Kasumi-1 (cell line): ENCODE measurements around the gene ZNF444.
"Not testable (repeated sequence)": the region's sequence is repeated elsewhere in the genome, so short reads cannot be mapped to it uniquely, and the experiment has no call there.

Source experiments
- DNase-seq, 2 experiments: peaks; one replicate each; lab custom pipeline; 2025; lab: John Stamatoyannopoulos, UW

ZNF444 gene

DNA sequence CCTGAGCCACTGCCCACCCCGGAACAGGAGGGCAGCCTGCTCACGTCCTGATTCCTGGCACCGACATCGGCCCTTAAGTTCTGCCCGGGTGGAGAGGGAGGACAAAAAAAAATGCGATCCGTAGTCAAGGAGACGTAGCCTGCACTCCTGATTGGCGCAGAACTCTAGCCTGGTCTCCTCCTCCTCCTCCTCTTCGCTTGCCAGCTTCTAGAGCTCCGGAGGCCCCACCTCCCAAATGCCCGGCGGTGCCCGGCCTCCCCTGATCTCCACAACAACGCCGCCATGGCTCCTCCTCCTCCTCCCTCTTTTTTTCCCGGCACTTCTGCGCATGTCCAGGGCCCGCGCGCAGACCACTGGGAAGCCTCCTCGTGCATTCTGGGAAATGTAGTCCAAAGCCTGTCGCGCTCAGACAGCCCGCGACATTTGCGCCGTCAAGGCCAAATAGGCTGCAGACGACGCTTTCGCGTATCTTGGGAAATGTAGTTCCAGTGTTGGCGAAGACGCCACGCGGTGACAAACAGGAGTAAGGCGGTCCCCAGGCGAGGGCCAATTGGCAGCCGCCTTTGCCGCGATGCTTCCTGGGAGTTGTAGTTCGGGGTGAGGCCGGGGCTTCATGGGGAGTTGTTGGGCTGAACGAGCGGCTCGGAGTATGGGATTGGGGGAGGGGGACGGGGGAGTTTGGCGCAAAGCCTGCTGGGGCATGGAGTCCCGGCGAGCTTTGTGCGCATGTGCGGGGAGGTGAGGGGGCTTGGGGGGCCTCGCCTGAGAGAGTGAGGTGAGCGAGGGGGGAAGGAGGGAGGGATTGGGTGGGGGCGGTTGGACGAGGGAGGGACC, at the start of gene ZNF444:
ZNF444 (plus strand) TSS at position 705 of the 834 bp plus-strand sequence. CDS start 5,625 bp downstream, outside the sequence.
- DNase-seq: peak; percentile 97 to 99

DNA sequence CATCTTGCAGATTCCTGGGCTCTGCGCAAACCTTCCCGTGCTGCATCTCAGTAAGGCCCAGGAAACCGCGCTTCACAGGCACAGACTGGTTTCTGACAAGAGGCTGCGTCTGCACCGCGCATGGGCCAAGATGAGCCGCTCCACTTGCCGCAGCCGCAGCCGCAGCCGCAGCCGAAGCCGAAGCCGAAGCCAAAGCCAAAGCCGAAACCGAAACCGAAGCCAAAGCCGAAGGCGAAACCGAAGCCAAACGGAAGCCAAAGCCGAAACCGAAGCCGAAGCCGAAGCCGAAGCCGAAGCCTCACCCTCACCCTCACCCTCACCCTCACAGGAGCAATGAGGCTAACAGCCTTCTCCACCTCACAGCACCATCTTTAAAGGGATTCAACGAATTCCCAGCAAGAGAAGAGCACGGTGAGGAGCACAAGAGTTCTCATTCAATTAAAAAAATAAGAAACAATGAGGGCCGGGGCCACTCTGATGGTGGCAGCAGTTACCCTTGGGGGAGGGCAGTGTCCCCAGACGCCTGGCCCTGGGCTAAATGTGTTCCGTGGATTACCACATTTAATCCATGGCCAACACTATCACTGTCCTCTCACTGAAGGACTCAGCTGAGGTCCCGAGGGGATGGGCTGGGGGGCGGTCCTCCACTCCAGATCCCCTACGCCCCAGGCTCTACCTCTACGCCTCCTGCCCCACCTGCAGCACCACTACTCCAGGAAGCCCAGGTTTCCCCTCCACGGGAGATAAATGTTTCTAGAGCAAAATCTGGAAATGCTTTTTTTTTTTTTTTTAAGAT, 49.1 kb upstream of the ZNF444 start:
- DNase-seq: no peak

DNA sequence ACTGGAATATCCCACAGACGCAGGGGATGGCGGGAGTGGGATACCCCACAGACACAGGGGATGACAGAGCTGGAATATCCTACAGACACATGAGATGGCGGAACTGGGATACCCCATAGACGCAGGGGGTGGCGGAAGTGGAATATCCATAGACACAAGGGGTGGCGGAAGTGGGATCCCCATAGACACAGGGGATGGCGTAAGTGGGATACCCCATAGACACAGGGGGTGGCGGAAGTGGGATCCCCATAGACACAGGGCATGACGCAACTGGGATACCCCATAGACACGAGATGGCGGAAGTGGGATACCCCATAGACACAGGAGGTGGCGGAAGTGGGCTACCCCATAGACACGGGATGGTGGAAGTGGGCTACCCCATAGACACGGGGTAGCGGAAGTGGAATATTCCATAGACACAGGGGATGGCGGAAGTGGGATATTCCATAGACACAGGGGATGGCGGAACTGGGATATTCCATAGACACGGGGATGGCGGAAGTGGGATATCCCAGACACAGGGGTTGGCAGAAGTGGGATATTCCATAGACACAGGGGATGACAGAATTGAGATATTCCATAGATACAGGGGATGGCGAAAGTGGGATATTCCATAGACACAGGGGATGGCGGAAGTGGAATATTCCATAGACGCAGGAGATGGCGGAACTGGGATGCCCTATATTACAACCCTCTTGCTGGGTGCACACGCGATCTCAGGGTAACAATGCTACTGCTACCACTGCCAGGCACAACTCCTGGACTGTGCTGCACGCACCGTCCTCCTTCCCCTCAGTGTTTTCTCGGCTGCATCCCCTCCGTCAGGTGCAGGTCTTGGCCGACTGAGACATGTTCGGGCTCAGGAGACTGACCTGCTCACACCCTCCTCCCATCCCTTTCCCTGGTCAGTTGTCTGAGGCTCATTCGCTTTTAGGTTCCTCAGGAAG, 48.1 kb upstream of the ZNF444 start:
- no peak for DNase-seq

DNA sequence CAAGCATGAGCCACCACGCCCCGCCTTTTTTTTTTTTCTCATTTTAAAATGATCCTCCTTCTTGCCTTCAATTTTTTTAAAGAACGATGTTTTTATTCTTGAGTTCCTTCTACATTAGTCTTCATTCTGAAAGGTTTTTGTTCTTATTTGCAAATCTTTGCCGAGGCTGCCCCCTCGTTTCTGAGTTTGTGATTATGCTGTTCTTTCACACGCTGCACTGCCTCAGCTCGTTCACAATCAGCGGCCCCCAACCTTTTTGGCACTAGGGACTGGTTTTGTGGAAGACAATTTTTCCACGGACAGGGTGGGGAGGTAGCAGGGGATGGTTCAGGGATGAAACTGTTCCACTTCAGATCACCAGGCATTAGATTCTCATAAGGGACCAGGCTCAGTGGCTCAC, 46.6 kb upstream of the ZNF444 start:
- no peak for DNase-seq

DNA sequence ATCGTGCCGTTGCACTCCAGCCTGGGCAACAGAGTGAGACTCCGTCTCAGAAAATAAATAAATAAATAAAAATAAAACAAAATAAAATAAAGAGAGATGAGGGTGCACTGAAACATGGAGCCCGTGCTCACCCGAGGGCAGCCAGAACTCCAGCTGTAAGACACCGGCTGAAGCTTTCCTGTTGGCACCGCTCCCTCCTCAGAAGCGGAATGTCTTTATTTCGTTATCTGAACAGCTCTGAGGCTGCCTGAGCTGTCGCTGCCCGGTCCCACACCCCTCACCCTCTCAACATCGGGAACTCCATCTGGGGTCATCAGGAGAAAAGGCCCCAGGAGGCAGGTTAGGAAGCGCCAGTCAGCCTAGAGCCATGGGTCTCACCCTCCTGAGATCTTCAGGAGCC, 44.4 kb upstream of the ZNF444 start:
- no peak for DNase-seq

DNA sequence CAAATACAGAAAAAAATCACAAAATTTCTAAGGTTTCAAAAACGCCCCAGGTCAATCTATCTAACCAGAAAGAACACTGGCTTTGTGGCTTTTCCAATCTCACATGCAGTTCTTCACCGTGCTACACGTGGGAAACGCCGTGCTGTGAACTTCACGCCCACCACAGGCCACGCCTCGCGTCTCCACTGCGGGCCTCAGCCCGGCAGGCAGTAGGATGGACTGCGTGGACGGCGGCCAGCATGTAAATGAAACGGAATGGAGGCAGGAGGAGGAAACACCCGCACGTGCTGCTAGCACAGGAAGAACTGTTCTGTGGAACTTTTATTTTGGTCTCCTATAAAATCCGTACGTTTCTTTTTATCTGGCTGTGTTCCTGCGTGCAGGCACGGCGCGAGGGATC, 43.8 kb upstream of the ZNF444 start:
- DNase-seq: no peak

DNA sequence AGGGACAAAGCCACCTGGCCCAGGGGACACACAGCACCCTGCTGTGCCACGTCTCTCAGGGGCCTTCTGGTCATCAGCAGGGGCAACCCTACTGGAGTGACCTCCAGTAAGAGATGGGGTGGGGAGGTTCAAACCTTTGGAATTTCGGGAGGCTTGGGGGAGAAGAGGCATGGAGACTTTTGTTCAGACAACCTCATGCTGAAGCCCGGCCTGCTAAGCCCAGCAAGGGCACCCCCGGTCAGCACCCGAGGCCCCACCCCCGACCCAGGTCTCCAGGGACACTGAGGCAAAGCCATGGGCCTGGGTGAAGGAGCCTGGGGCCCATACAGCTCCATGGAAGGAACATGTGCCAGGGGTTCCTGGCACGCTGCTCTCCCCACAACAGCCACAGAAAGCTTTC, 43.3 kb upstream of the ZNF444 start:
- DNase-seq: no peak

DNA sequence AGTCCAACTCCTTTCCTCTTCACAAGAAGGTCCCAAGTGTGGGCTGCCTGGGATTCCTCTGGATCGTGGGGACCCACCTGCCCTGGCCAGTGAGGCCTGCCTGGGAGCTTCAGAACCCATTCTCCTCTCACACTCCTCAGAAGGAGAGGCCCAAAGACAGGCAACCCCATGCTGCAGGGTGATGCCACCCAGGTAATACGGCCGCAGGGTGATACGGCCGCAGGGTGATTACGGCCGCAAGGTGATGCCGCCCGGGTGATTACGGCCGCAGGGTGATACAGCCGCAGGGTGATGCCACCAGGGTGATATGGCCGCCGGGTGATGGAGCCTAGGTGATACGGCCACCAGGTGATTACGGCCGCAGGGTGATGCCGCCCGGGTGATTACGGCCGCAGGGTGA, 42.9 kb upstream of the ZNF444 start:
- not testable (repeated sequence) for DNase-seq

DNA sequence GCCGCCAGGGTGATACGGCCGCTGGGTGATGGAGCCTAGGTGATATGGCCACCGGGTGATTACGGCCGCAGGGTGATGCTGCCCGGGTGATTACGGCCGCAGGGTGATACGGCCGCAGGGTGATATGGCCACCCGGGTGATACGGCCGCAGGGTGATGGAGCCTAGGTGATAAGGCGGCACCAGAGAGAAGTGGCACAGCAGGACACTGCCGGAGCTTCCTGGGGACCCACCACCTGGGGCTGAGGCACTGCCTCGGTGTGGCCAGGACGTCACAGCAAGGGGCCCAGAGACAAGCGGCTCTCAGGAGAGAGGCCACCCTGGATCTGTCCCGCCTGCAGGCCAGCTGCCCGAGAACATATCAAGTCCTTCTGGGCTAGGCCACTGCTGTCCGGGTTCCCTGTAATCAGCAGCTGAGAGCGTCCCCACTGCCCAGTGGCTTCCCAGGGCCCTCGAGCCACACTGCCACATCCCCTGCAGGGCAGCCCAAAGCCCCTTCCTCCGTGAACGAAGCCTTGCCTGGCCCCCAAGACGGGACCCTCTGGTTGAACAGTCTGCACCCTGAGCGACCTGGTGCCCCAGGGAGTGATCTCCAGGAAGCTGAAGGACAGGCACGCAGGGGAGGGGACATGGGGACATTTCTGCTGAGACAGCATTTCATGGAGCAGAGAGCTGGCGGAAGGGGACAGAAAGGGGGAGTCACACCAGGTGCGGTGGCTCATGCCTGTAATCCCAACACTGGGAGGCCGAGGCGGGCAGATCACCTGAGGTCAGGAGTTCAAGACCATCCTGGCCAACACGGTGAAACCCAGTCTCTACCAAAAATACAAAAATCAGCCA, 42.1 kb upstream of the ZNF444 start:
- DNase-seq: no peak

DNA sequence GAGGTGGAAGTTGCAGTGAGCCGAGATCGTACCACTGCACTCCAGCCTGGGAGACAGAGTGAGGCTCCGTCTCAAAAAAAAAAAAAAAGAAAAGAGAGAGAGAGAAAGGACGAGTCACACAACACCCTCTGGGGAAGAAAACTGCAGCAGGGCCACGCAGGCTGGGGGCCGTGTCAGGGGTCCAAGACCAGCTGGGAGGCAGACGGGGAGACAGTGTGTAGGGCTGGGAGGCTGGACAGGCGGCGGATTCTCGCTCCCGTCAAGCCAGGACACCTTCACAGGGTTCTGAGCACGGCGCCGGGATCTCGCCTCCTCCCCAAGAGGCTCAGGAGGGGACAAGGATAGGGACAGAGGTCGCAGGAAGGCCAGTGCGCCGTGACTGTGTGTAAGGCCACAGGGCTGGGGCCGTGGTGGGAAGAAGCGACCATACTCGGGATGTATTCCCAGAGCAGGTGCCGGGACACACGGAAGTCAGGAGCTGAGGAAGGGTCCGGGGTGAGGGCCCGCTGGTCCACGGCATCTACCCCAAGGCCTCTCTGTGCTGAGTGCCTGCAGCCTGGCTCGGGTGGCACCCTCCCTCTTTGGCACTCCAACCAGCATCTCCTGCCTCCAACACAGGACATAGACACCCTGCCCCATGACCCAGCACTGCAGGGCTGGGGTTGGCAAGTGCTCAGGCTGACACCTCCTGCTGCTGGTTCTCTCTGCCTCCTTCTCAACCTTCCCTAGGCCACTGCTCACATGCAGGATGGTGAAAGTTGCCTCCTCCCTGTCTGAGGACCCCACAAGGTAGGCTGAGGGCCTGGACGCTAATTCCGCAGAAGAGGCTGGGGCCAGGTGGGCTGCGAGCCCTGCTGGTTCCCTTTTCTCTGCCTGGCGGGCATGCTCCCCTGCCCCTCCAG, 41.2 kb upstream of the ZNF444 start:
- DNase-seq: no peak

DNA sequence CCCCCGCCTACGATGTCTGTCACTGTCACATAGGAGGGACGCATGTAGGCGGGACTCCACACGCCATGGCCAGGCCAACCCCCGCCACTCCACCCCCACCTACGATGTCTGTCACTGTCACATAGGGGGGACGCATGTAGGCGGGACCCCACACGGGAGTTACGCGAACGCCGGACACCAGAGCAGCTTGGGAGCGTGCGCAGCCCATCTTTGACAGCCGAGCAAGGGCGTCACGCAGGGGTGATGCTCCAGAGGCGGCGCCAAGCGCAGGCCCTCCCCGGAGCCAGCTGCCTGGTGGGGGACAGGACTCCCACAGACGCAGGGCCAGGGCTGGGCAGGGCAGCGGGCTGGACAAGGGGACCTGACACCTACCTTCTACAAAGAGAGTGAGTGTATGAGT, 40.0 kb upstream of the ZNF444 start:
- DNase-seq: no peak

DNA sequence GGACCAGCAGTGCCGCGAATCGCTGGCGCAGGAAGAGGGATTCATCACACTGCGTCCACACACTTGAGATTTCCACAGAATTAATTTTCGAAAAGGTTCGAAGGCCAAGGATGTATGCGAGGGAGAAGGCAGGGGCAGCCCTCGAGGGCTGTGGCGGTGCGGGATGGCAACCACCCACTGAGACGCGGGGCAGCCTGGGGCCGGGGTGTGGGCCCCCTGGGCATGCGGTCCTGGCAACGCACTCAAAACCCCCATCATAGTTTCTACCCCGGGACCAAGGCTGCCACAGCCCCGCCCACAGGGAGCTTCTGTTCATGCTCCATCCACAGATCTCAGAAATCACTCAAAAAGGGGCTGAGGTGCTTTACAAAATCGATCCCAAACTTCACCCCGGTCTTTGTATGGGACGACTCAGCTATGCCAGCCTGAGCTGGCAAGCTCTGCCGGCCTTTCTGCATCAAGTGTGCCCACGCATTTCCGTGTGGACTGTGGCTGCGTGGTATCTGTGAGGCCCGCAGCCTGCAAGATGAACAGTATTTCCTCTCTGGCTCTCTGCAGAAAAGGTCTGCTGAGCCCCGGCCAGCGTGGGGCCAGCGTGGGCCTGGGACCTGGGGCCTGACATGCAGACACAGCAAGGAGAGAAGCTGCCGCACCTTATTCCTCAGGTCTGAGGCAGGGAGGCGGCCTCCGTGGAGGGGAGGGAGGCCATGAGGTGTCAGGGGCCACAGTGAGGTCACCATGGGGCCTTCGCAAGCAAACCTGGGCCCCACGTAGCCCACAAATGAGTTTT, 39.1 kb upstream of the ZNF444 start:
- DNase-seq: no peak

DNA sequence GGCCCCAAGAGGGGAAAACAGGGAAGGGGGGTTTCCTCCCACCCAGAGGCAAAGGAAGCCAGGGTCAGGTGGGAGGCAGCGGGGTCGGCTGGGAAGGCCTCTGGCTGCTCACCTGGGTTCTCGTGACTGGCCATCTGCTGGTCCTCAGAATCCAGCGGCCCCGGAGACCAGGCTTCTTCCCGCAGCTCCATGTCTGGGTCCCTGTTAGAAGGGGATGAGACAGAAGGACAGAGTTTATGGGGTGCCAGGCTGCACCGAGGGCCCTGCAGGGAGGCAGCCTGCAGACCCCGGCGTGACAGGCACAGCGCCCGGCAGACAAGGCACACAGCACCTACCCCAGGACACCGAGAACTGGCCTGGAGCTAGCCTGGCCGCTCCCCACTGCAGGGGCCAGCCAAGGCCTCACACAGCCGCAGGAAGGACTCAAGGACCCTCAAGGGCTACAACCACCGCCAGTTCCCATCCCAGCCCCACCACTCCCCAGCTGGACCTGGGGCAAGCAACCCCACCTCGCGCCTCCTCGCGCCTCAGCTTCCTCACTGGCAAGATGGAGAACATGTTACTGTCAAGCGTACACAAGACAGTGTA, 38.0 kb upstream of the ZNF444 start:
- no peak for DNase-seq

DNA sequence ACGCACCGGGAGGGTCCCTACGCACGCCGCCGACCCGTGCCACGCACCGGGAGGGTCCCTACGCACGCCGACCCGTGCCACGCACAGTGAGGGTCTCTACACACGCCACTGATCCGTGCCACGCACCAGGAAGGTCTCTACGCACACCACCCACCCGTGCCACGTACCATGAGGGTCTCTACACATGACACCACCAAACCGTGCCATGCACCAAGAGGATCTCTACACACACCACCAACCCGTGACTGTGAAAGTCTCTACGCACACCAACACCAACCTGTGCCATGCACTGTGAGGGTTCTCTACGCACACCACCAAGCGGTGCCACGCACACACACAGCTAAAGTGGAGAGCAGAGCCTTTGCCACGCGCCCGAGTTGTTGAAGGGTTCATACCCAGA, 36.7 kb upstream of the ZNF444 start:
- DNase-seq: no peak

DNA sequence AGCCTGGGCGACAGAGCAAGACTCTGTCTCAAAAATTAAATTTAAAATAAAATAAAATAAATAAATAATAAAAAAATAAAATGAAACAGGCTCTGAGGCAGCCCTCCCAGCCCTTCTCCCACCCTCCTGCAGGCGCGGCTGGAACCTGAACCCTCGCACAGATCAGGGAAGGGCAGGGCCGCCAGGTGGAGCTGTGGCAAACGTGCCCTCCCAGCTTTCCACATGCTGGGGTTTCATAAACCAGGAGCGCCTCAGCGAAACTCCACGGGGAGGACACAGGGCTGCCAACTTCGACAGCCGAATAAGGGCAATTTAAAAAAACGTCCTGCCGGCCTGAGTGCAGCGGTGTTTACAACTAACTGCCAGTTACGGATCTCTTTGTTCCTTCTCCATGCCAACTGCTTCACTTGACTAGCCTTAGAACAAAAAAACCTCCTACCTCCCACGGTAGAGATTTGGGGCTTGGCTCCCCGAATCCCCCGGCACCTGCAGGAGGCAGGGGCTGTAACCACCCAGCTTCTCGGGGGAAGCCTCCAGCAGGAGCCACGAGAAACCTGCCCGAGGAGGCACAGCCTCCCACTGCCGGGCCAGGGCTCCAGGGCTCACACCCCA, 35.9 kb upstream of the ZNF444 start:
- DNase-seq: peak; percentile 44 to 52

DNA sequence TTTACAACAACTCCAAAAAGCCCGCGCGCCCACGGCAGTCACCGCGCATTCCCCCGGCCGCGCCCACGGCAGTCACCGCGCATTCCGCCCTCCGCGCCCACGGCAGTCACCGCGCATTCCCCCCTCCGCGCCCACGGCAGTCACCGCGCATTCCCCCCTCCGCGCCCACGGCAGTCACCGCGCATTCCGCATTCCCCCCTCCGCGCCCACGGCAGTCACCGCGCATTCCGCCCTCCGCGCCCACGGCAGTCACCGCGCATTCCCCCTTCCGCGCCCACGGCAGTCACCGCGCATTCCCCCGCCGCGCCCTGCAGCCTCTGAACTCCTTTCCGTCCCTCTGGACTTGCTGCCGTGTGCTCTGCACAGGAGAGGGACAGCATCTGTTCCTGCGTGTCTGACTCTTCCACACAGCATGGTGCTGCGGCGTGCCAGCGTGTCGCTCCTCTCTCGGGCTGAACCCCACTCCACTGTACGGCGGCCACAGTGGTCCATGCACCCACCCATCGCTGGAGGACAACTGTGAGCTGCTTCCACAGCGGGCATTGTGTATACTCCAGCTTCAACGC, 35.2 kb upstream of the ZNF444 start:
- DNase-seq: not testable (repeated sequence)

DNA sequence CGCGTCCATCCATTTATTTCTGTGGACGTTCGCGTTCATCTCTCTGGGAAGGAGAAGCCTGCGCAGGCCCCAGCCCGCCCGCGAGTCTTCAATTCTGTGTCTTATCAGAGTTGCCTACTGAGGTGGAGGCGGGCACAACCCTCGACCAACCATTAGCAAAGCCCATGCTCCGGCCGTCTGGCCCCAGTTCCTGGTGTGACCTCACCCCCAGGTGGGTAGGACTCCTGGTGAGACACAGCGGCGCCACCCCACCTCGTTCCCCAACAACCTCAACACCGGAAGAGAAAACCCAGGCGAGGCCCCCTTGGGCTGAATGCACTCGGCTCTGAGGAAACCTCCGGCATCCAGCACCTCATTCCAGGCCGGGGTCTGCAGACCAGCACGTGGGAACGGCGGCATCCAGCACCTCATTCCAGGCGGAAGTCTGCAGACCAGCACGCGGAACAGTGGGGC, 34.7 kb upstream of the ZNF444 start:
- no peak for DNase-seq

DNA sequence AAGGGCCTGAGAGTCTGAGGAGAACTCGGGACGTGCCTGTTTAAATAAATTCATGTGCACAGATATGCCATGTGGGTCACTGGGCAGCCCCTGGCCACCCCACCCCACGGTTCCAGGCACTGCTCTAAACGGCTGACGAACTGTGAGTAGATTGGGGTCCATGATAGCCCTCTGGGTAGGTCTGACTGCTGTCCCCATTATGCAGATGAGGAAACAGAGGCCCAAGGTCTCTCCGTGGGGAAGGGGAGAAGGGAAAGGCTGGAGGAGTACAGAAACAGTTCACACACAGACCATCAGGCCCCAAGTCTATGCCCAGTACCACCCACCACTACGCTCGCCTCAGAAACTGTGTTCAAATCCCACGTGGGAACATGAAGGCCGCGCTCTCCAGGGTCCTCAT, 34.1 kb upstream of the ZNF444 start:
- no peak for DNase-seq
